ENCODE data around the gene STPG3. TPM values are rescaled to one million over a fixed set of nuclear protein-coding genes. Genes with fewer than 3 reads are reported as not detected.

STPG3 gene
- total and polyA plus RNA-seq, 2 of the 13 experiments (the other 11 are each of a cell fraction or from before 2014, with no cell fraction given): not detected

DNA sequence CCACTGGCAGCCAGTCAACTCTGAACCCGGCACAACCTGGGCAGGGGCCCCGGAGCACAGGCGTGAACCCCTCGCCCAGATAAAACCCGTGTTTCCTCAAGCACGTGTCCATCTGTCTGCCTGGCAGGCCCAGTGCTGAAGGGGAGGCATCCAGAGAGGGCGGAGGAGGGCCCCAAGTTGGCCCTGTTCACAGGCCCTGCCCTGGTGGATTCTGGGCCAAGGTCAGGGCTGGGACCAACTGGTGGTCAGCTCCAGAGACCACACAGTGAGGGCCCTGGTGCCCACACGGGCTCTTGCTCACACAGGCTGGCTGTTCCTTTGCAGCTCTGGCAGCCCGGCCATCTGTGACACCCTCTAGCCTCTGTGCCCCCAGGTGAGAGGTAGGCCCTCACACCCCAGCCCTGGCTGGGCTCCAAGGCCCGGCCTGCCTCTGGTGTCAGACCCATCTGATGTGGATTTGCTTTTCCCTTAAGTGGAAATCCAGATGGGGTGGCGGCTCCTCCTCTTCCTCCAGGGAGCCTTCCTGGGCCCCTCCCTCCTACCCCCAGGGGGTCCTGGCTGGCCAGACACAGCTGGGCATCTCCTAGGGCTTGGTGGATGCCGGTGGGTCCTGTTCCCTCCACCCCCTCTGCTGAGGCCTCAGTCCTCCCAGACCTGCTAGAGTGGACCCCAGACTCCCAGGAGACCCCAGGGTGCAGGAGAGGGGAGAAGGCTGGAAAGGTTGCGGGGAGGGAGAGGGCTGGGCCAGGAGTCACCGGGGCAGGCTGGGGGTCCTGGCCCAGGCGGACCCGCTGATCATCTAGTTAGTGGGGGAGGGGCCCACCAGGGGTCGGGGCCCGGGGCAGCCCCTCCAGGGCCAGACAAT lies 525 bp upstream of the STPG3 start (continued):
- TF ChIP-seq ZBTB4 (CRISPR knock-in tag; IDR thresholded peaks at IDR 0.05; ENCODE audit: borderline replicate concordance) (no peak), ZNF672 (CRISPR knock-in tag; IDR thresholded peaks at IDR 0.05) (no peak), HOXA7 (CRISPR knock-in tag; IDR thresholded peaks at IDR 0.05) (no peak), ZBTB38 (CRISPR knock-in tag; IDR thresholded peaks at IDR 0.05) (no peak), GABPA (IDR thresholded peaks at IDR 0.05; ENCODE audit: low read depth, low read length) (no peak), GABPA (CRISPR knock-in tag; IDR thresholded peaks at IDR 0.05; ENCODE audit: low read depth) (0 out of 2 replicates have a peak, but pooled peaks have one; percentile 11), DDIT3 (CRISPR knock-in tag; IDR thresholded peaks at IDR 0.05) (no peak), ZBTB1 (CRISPR knock-in tag; IDR thresholded peaks at IDR 0.05; ENCODE audit: borderline replicate concordance) (no peak), NFAT5 (CRISPR knock-in tag; IDR thresholded peaks at IDR 0.05) (no peak), ZNF101 (CRISPR knock-in tag; IDR thresholded peaks at IDR 0.05; ENCODE audit: borderline replicate concordance, low read depth) (no peak)

All from HepG2 (cell line).